ENCODE results near the gene BHLHE41.
A peak's percentile ranks its signal among the peaks of the same experiment; 100 is the strongest.

The BHLHE41 gene

GRCh38 chr12:26113853-26114719, 10.8 kb downstream of the BHLHE41 start:
- DNase-seq = no peak

- no peak for DNase-seq
These were observed 11.6 kb downstream of the BHLHE41 start for GRCh38 chr12:26113181-26113654.

- DNase-seq = no peak
These were observed 12.1 kb downstream of the BHLHE41 start for GRCh38 chr12:26112703-26113147.

GRCh38 chr12:26112232-26112631, 12.6 kb downstream of the BHLHE41 start:
- DNase-seq = no peak

- no peak for DNase-seq
These were observed 15.4 kb downstream of the BHLHE41 start for GRCh38 chr12:26109343-26109881.

- no peak for DNase-seq
These were observed 15.9 kb downstream of the BHLHE41 start for GRCh38 chr12:26108915-26109314.

- DNase-seq = no peak
These were observed 18.5 kb downstream of the BHLHE41 start for GRCh38 chr12:26106347-26106746.

GRCh38 chr12:26102953-26103352, 21.9 kb downstream of the BHLHE41 start:
- DNase-seq = no peak

- DNase-seq = no peak
These were observed 23.1 kb downstream of the BHLHE41 start for GRCh38 chr12:26101763-26102162.

- DNase-seq = no peak
These were observed 23.5 kb downstream of the BHLHE41 start for GRCh38 chr12:26101350-26101734.

- DNase-seq = no peak
These were observed 24.0 kb downstream of the BHLHE41 start for GRCh38 chr12:26100666-26101349.

GRCh38 chr12:26097046-26097878, 27.6 kb downstream of the BHLHE41 start:
- peak; percentile 28 for DNase-seq

- DNase-seq = no peak
These were observed 28.8 kb downstream of the BHLHE41 start for GRCh38 chr12:26096036-26096435.

GRCh38 chr12:26095186-26095585, 29.7 kb downstream of the BHLHE41 start:
- no peak for DNase-seq

GRCh38 chr12:26092346-26093105, 32.3 kb downstream of the BHLHE41 start:
- DNase-seq = no peak

- no peak for DNase-seq
These were observed 33.0 kb downstream of the BHLHE41 start for GRCh38 chr12:26091822-26092221.

GRCh38 chr12:26090836-26091510, 33.9 kb downstream of the BHLHE41 start:
- no peak for DNase-seq

GRCh38 chr12:26088998-26089397, 35.8 kb downstream of the BHLHE41 start:
- DNase-seq = no peak

- no peak for DNase-seq
These were observed 37.9 kb downstream of the BHLHE41 start for GRCh38 chr12:26086936-26087335.

- DNase-seq = no peak
These were observed 43.9 kb downstream of the BHLHE41 start for GRCh38 chr12:26080911-26081310.

Measured in effector CD4-positive, alpha-beta T cell (primary cell).